ENCODE measurements around the gene VPS13D.

- TF ChIP-seq POLR2A (IDR thresholded peaks at IDR 0.05; ENCODE audit: low read length) = no peak
- TF ChIP-seq GATA1 (IDR thresholded peaks at IDR 0.05; ENCODE audit: low read depth, low read length) = no peak
These were observed 232.8 kb downstream of the VPS13D start for GRCh38 chr1:12462586-12462985.

Data from erythroblast (primary cell).